Nephron progenitor cell (in vitro differentiated cells): ENCODE data around the gene UBQLN1.
"Not testable (repeated sequence)": the region's sequence is repeated elsewhere in the genome, so short reads cannot be mapped to it uniquely, and the experiment has no call there.

Experiments used
- DNase-seq: peaks from one replicate; pipeline ENCODE4 v3.0.0; 2021
- H3K27ac Mint-ChIP-seq: 2 replicates; pipeline ENCODE4 v1.8.0; 2021; ENCODE audit warnings: mild to moderate bottlenecking, moderate library complexity, mixed read lengths
- H3K27me3 Mint-ChIP-seq: 2 replicates; pipeline ENCODE4 v1.8.0; 2021; ENCODE audit warnings: mild to moderate bottlenecking, low read depth, mixed read lengths; ENCODE audit not compliant: poor library complexity
- H3K36me3 Mint-ChIP-seq: 2 replicates; pipeline ENCODE4 v1.8.0; 2021; ENCODE audit warnings: low read depth, mixed read lengths
- H3K4me1 Mint-ChIP-seq: 2 replicates; pipeline ENCODE4 v1.8.0; 2021; ENCODE audit warnings: mixed read lengths
- H3K4me3 Mint-ChIP-seq: 2 replicates; pipeline ENCODE4 v1.8.0; 2021; ENCODE audit warnings: mild to moderate bottlenecking, moderate library complexity, mixed read lengths
- H3K9me3 Mint-ChIP-seq: 2 replicates; pipeline ENCODE4 v1.8.0; 2021; ENCODE audit warnings: mild to moderate bottlenecking, moderate library complexity, mixed read lengths
- TF ChIP-seq, protein P1 (sequence below): fragments of 200-600 bp; sonication (generic); IDR thresholded peaks from 2 replicates; pipeline ENCODE4 v1.5.0; 2021; ENCODE audit warnings: antibody characterized with exemption

Gene UBQLN1

DNA sequence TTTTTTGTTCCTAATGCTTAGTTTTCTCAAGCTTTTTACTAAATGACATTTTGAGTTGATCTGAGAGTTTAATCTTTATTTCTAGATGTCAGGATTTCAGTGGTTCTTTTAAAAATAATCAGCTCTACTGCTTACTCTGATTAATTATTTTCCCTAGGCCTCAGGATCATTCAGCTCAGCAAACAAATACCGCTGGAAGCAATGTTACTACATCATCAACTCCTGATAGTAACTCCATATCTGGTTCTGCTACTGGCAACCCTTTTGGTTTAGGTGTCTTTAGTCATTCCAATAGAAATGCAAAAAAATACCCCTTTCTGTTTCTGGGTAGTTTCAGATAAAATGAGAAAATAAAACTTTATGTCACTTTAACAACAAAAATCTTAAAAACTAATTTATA lies 90.5 kb downstream of the UBQLN1 start:
- H3K4me3 Mint-ChIP-seq, result no peak overlapping the region
- peaks cover 8% of the 10 kb centered on the region for H3K4me1 Mint-ChIP-seq
- H3K36me3 Mint-ChIP-seq, result no peaks in the 10 kb centered on the region
- TF ChIP-seq, protein P1, sequence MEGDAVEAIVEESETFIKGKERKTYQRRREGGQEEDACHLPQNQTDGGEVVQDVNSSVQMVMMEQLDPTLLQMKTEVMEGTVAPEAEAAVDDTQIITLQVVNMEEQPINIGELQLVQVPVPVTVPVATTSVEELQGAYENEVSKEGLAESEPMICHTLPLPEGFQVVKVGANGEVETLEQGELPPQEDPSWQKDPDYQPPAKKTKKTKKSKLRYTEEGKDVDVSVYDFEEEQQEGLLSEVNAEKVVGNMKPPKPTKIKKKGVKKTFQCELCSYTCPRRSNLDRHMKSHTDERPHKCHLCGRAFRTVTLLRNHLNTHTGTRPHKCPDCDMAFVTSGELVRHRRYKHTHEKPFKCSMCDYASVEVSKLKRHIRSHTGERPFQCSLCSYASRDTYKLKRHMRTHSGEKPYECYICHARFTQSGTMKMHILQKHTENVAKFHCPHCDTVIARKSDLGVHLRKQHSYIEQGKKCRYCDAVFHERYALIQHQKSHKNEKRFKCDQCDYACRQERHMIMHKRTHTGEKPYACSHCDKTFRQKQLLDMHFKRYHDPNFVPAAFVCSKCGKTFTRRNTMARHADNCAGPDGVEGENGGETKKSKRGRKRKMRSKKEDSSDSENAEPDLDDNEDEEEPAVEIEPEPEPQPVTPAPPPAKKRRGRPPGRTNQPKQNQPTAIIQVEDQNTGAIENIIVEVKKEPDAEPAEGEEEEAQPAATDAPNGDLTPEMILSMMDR, result no peak
- DNase-seq, result no peak
- H3K9me3 Mint-ChIP-seq, result no peaks in the 10 kb centered on the region
- no peak overlapping the region for H3K27ac Mint-ChIP-seq
- H3K27me3 Mint-ChIP-seq, result peaks cover 11% of the 10 kb centered on the region

DNA sequence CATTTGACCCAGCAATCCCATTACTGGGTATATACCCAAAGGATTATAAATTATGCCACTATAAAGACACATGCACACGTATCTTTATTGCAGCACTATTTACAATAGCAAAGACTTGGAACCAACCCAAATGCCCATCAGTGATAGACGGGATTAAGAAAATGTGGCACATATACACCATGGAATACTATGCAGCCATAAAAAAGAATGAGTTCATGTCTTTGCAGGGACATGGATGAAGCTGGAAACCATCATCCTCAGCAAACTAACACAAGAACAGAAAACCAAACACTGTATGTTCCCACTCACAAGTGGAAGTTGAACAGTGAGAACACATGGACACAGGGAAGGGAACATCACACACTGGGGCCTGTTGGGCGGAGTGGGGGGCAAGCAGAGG lies 94.5 kb downstream of the UBQLN1 start:
- not testable (repeated sequence) for H3K27ac Mint-ChIP-seq, H3K9me3 Mint-ChIP-seq, H3K4me1 Mint-ChIP-seq, H3K4me3 Mint-ChIP-seq, DNase-seq, H3K36me3 Mint-ChIP-seq, H3K27me3 Mint-ChIP-seq
